ENCODE data around the gene PRSS16.

DNA sequence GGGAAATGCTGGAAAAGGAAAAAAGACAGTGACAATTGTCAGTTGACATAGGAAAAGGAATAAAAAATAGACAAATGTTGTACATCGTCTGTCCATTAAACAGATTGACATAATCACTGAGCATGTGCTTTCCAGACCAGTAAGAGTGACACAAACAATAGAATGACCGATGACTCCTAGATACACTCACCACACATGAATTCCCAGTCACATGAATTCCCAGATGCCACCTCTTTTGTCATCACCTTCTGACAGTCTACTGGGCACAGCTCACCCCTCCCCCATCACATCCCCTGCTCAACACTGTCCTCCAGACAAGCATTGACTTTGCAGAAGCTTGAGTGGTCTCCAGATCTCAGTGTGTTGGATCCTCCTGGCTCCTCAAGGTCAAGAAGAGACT lies 38.6 kb downstream of the PRSS16 start:
- TF ChIP-seq, protein P1, sequence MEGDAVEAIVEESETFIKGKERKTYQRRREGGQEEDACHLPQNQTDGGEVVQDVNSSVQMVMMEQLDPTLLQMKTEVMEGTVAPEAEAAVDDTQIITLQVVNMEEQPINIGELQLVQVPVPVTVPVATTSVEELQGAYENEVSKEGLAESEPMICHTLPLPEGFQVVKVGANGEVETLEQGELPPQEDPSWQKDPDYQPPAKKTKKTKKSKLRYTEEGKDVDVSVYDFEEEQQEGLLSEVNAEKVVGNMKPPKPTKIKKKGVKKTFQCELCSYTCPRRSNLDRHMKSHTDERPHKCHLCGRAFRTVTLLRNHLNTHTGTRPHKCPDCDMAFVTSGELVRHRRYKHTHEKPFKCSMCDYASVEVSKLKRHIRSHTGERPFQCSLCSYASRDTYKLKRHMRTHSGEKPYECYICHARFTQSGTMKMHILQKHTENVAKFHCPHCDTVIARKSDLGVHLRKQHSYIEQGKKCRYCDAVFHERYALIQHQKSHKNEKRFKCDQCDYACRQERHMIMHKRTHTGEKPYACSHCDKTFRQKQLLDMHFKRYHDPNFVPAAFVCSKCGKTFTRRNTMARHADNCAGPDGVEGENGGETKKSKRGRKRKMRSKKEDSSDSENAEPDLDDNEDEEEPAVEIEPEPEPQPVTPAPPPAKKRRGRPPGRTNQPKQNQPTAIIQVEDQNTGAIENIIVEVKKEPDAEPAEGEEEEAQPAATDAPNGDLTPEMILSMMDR (IDR thresholded peaks at IDR 0.05): no peak
- TF ChIP-seq POLR2A (IDR thresholded peaks at IDR 0.05): no peak

Data from prostate gland (tissue), 2 donors.